Mucosa of descending colon (tissue), 3 donors: ENCODE results near the gene EXOC3. TPM values are rescaled to one million over a fixed set of nuclear protein-coding genes. Genes with fewer than 3 reads are reported as not detected.
A peak's percentile ranks its signal among the peaks of the same experiment; 100 is the strongest.
"Not testable (repeated sequence)": the region's sequence is repeated elsewhere in the genome, so short reads cannot be mapped to it uniquely, and the experiment has no call there.

Experiments used
- ATAC-seq: fragments of 200-7000 bp; cut with Tn5 transposase; one replicate; pipeline ENCODE4 v1.9.1; 2020; ENCODE audit warnings: mild to moderate bottlenecking, moderate library complexity
- DNase-seq, 3 donors: peaks; one replicate each; pipeline ENCODE4 v3.0.0-alpha.2; 2020
- H3K36me3 ChIP-seq: fragments of 200-600 bp; one replicate; pipeline ENCODE4 v1.8.0; 2021; ENCODE audit warnings: low read depth, mild to moderate bottlenecking
- H3K4me1 ChIP-seq: fragments of 200-600 bp; one replicate; pipeline ENCODE4 v1.8.0; 2021; ENCODE audit warnings: low read depth, mild to moderate bottlenecking
- H3K4me3 ChIP-seq: fragments of 200-600 bp; one replicate; pipeline ENCODE4 v1.8.0; 2021; ENCODE audit warnings: mild to moderate bottlenecking
- H3K9me3 ChIP-seq: fragments of 200-600 bp; one replicate; pipeline ENCODE4 v1.8.0; 2021; ENCODE audit warnings: mild to moderate bottlenecking
- CTCF ChIP-seq: fragments of 200-600 bp; IDR thresholded peaks from one replicate; pipeline ENCODE4 v1.8.0; 2022; ENCODE audit warnings: antibody characterized with exemption, mild to moderate bottlenecking
- intact Hi-C, 2 donors: fragments of 100-400 bp; cut with DNase I in 1 of 2; cut with micrococcal nuclease in 1 of 2; formaldehyde crosslinking; loops; one replicate each; pipeline versions ENCODE4 v1.11.0 to v1.11.1; 2022; cut with DNase I, micrococcal nuclease
- total RNA-seq, 3 donors: library from RNA; stranded (reverse); fragmentation: NEBNext Ultra II Directional in 2 of 3; extraction: Animal tissue kit (Norgen Biotek cat#: 25700) in 2 of 3; gene quantifications; one replicate each; pipeline versions ENCODE4 v1.2.1 to v1.2.4, GENCODE V29; 2021 to 2023
- donor health status: DM: no; HTN: no; CAD: no; lungs with moderate emphysema.
- donor health status: DM: no; HTN: no; CAD: no.
- donor health status: DM: no; HTN: yes; CAD: no.

The EXOC3 gene
- total RNA-seq, 3 donors from 2014 or later: 67.0 to 89.1 (median 76.8) TPM

GRCh38 chr5:485113-485945 lies 42.4 kb downstream of the EXOC3 start:
- H3K9me3 ChIP-seq: no peaks in the 10 kb centered on the region
- no peak overlapping the region for H3K4me3 ChIP-seq
- peaks cover 4% of the 10 kb centered on the region for H3K4me1 ChIP-seq
- DNase-seq (no peak), ATAC-seq (no peak)
- no peak for TF ChIP-seq CTCF
- H3K36me3 ChIP-seq: no peaks in the 10 kb centered on the region
- intact Hi-C loops: no loop called here

GRCh38 chr5:485946-486491 lies 43.0 kb downstream of the EXOC3 start:
- Histone ChIP-seq H3K36me3 (no peaks in the 10 kb centered on the region), H3K4me3 (no peak overlapping the region), H3K9me3 (no peaks in the 10 kb centered on the region), H3K4me1 (peaks cover 4% of the 10 kb centered on the region)
- intact Hi-C loops: no loop called here
- DNase-seq: no peak
- peak; percentile 34 for ATAC-seq
- no peak for TF ChIP-seq CTCF

GRCh38 chr5:486597-486996 lies 43.6 kb downstream of the EXOC3 start:
- H3K36me3 ChIP-seq, ATAC-seq, intact Hi-C loops: not testable (repeated sequence)

GRCh38 chr5:488241-488640 lies 45.3 kb downstream of the EXOC3 start:
- Histone ChIP-seq H3K36me3 (no peaks in the 10 kb centered on the region), H3K4me3 (no peak overlapping the region), H3K4me1 (peaks cover 4% of the 10 kb centered on the region), H3K9me3 (no peaks in the 10 kb centered on the region)
- intact Hi-C loops: no loop called here
- TF ChIP-seq CTCF: no peak
- DNase-seq (no peak), ATAC-seq (no peak)

More at GRCh38 chr5:486597-486996, 43.6 kb downstream of the EXOC3 start:
- not testable (repeated sequence) for H3K9me3 ChIP-seq, H3K4me1 ChIP-seq, H3K4me3 ChIP-seq, DNase-seq

GRCh38 chr5:488744-489688 lies 46.0 kb downstream of the EXOC3 start:
- no peak for TF ChIP-seq CTCF

More at GRCh38 chr5:488744-489688, 46.0 kb downstream of the EXOC3 start:
- H3K4me1 ChIP-seq: peaks cover 4% of the 10 kb centered on the region
- no peak overlapping the region for H3K4me3 ChIP-seq
- no peaks in the 10 kb centered on the region for H3K36me3 ChIP-seq
- DNase-seq (no peak), ATAC-seq (no peak)
- no peaks in the 10 kb centered on the region for H3K9me3 ChIP-seq
- intact Hi-C loops: no loop called here
